Measurements from ENCODE around the gene AGAP3.

Gene AGAP3

GRCh38 chr7:151045967-151046366 is 40.3 kb upstream of the AGAP3 start:
- no peak overlapping the region for H3K4me2 ChIP-seq
- H3K4me1 ChIP-seq, result peaks cover 4 to 22% (median 8%) of the 10 kb centered on the region in 10 experiments; a peak in 15 of 20 replicates
- peak overlapping the region in 1 of 11 experiments; percentile 8; a peak in 1 of 22 replicates for H3K9ac ChIP-seq
- H4K20me1 ChIP-seq, result peaks cover 0 to 53% (median 0%) of the 10 kb centered on the region in 11 experiments; a peak in 6 of 22 replicates
- TF ChIP-seq Cebpa-rat (IDR thresholded peaks at IDR 0.05), result no peak
- H3K27ac ChIP-seq, result no peak overlapping the region
- H3K36me3 ChIP-seq, result peaks cover 0 to 10% (median 0%) of the 10 kb centered on the region in 11 experiments; a peak in 4 of 22 replicates
- H3K4me3 ChIP-seq, result no peak overlapping the region
- H3K27me3 ChIP-seq, result peaks cover 2 to 11% (median 7%) of the 10 kb centered on the region in 11 experiments; a peak in 12 of 22 replicates
- no peaks in the 10 kb centered on the region for H3K9me3 ChIP-seq (replicated peaks in 1 of 11)

- H3K27ac ChIP-seq, result no peak overlapping the region
- no peaks in the 10 kb centered on the region for H3K9me3 ChIP-seq (replicated peaks in 1 of 11)
- peak overlapping the region in 3 of 11 experiments; percentile 7 to 8 (median 8); a peak in 1 of 22 replicates for H3K9ac ChIP-seq
- peaks cover 0 to 10% (median 0%) of the 10 kb centered on the region in 11 experiments; a peak in 4 of 22 replicates for H3K36me3 ChIP-seq
- peaks cover 0 to 54% (median 0%) of the 10 kb centered on the region in 11 experiments; a peak in 6 of 22 replicates for H4K20me1 ChIP-seq
- TF ChIP-seq Cebpa-rat (IDR thresholded peaks at IDR 0.05), result no peak
- peaks cover 12 to 31% (median 17%) of the 10 kb centered on the region in 10 experiments; a peak in 19 of 20 replicates for H3K4me1 ChIP-seq
- peaks cover 5 to 12% (median 8%) of the 10 kb centered on the region in 11 experiments; a peak in 13 of 22 replicates for H3K27me3 ChIP-seq
- H3K4me2 ChIP-seq, result no peak overlapping the region
- no peak overlapping the region for H3K4me3 ChIP-seq
Observed at GRCh38 chr7:151046603-151047573, 39.4 kb upstream of the AGAP3 start.

GRCh38 chr7:151047976-151048815 is 38.1 kb upstream of the AGAP3 start, which contains the start of gene ASIC3:
Gene ASIC3, plus strand, starts transcription at chr7:151048531. Its CDS starts 355 bp downstream, at chr7:151048886.
- Histone ChIP-seq H3K36me3 (peaks cover 0 to 10% (median 0%) of the 10 kb centered on the region in 11 experiments; a peak in 4 of 22 replicates), H3K4me2 (no peak within 1 kb of the TSS), H3K4me1 (peaks cover 25 to 44% (median 30%) of the 10 kb centered on the region in 10 experiments), H3K27ac (no peak within 1 kb of the TSS), H3K4me3 (no peak within 1 kb of the TSS), H3K9ac (peak within 1 kb of the TSS in 1 of 11 experiments; percentile 18; a peak in 1 of 22 replicates), H3K27me3 (peaks cover 5 to 12% (median 8%) of the 10 kb centered on the region in 11 experiments; a peak in 13 of 22 replicates), H4K20me1 (peaks cover 0 to 62% (median 0%) of the 10 kb centered on the region in 11 experiments; a peak in 6 of 22 replicates), H3K9me3 (replicated peaks in 1 of 11) (no peaks in the 10 kb centered on the region)
- no peak for TF ChIP-seq Cebpa-rat (IDR thresholded peaks at IDR 0.05)

- no peak for TF ChIP-seq Cebpa-rat (IDR thresholded peaks at IDR 0.05)
- Histone ChIP-seq H3K4me3 (no peak overlapping the region), H3K4me2 (no peak overlapping the region), H3K36me3 (peaks cover 0 to 18% (median 0%) of the 10 kb centered on the region in 11 experiments; a peak in 3 of 22 replicates), H3K9ac (peak overlapping the region in 1 of 11 experiments; percentile 18; a peak in 1 of 22 replicates), H3K27ac (no peak overlapping the region), H3K9me3 (replicated peaks in 1 of 11) (no peaks in the 10 kb centered on the region), H3K27me3 (peaks cover 5 to 12% (median 8%) of the 10 kb centered on the region in 11 experiments; a peak in 13 of 22 replicates), H4K20me1 (peaks cover 0 to 62% (median 0%) of the 10 kb centered on the region in 11 experiments; a peak in 6 of 22 replicates), H3K4me1 (peaks cover 33 to 50% (median 38%) of the 10 kb centered on the region in 10 experiments)
Observed at GRCh38 chr7:151048911-151049463, 37.3 kb upstream of the AGAP3 start.

- TF ChIP-seq Cebpa-rat (IDR thresholded peaks at IDR 0.05), result peak in 3 of 11 experiments; percentile 23 to 66 (median 62); a peak in 2 of 22 replicates
- peaks cover 0 to 8% (median 0%) of the 10 kb centered on the region in 11 experiments; a peak in 3 of 22 replicates for H3K36me3 ChIP-seq
- H3K27me3 ChIP-seq, result peaks cover 5 to 12% (median 8%) of the 10 kb centered on the region in 11 experiments; a peak in 13 of 22 replicates
- peaks cover 33 to 50% (median 40%) of the 10 kb centered on the region in 10 experiments for H3K4me1 ChIP-seq
- H3K4me2 ChIP-seq, result peak overlapping the region; percentile 69 to 91 (median 84)
- H3K9ac ChIP-seq, result peak overlapping the region in 3 of 11 experiments; percentile 40 to 66 (median 52); a peak in 6 of 22 replicates
- peak overlapping the region in 3 of 11 experiments; percentile 36 to 53 (median 36); a peak in 4 of 22 replicates for H3K27ac ChIP-seq
- H3K4me3 ChIP-seq, result peak overlapping the region in 4 of 10 experiments; percentile 17 to 36 (median 23); a peak in 5 of 20 replicates
- peaks cover 0 to 58% (median 0%) of the 10 kb centered on the region in 11 experiments; a peak in 6 of 22 replicates for H4K20me1 ChIP-seq
- no peaks in the 10 kb centered on the region for H3K9me3 ChIP-seq (replicated peaks in 1 of 11)
Observed at GRCh38 chr7:151051108-151051507, 35.2 kb upstream of the AGAP3 start.

GRCh38 chr7:151053096-151053495 is 33.2 kb upstream of the AGAP3 start:
- peaks cover 0 to 8% (median 0%) of the 10 kb centered on the region in 11 experiments; a peak in 2 of 22 replicates for H3K36me3 ChIP-seq
- no peaks in the 10 kb centered on the region for H3K9me3 ChIP-seq (replicated peaks in 1 of 11)
- H4K20me1 ChIP-seq, result peaks cover 0 to 38% (median 0%) of the 10 kb centered on the region in 11 experiments; a peak in 4 of 22 replicates
- H3K4me3 ChIP-seq, result no peak overlapping the region
- TF ChIP-seq Cebpa-rat (IDR thresholded peaks at IDR 0.05), result no peak
- peaks cover 5 to 12% (median 8%) of the 10 kb centered on the region in 11 experiments; a peak in 13 of 22 replicates for H3K27me3 ChIP-seq
- H3K9ac ChIP-seq, result peak overlapping the region in 8 of 11 experiments; percentile 8 to 62 (median 30); a peak in 7 of 22 replicates
- H3K4me2 ChIP-seq, result peak overlapping the region; percentile 8 to 91 (median 84); a peak in 20 of 22 replicates
- peaks cover 45 to 60% (median 53%) of the 10 kb centered on the region in 10 experiments for H3K4me1 ChIP-seq
- H3K27ac ChIP-seq, result peak overlapping the region in 10 of 11 experiments; percentile 4 to 52 (median 36); a peak in 9 of 22 replicates

GRCh38 chr7:151053751-151054150 is 32.5 kb upstream of the AGAP3 start:
- Histone ChIP-seq H3K27me3 (peaks cover 5 to 12% (median 8%) of the 10 kb centered on the region in 11 experiments; a peak in 13 of 22 replicates), H3K4me2 (peak overlapping the region in 8 of 11 experiments; percentile 64 to 91 (median 84); a peak in 15 of 22 replicates), H3K9ac (peak overlapping the region in 7 of 11 experiments; percentile 8 to 62 (median 36); a peak in 4 of 22 replicates), H3K36me3 (peaks cover 0 to 8% (median 0%) of the 10 kb centered on the region in 11 experiments; a peak in 2 of 22 replicates), H3K4me1 (peaks cover 50 to 66% (median 60%) of the 10 kb centered on the region in 10 experiments), H3K9me3 (replicated peaks in 1 of 11) (no peaks in the 10 kb centered on the region), H3K4me3 (no peak overlapping the region), H4K20me1 (peaks cover 0 to 34% (median 0%) of the 10 kb centered on the region in 11 experiments; a peak in 3 of 22 replicates), H3K27ac (peak overlapping the region in 5 of 11 experiments; percentile 25 to 52 (median 32); a peak in 5 of 22 replicates)
- no peak for TF ChIP-seq Cebpa-rat (IDR thresholded peaks at IDR 0.05)

Measured in BLaER1 treated with 17β-estradiol and CSF1 and Interleukin-3, amounts not matched to agents 10 nM and 100 nM (cell line).